HCT116 (cell line): Measurements from ENCODE around the gene WWOX. TPM values are rescaled to one million over a fixed set of nuclear protein-coding genes. Genes with fewer than 3 reads are reported as not detected.

Source experiments
- ATAC-seq: fragments of 200-7000 bp; cut with Tn5 transposase; 2 replicates; pipeline ENCODE4 v1.9.1; 2020; ENCODE audit warnings: mild to moderate bottlenecking, moderate library complexity
- BruUV-seq: library from RNA; stranded (reverse); fragments of 400-500 nt; replicated peaks from 2 replicates; lab custom pipeline; 2021; lab: Mats Ljungman, UMichigan
- CTCF ChIA-PET: fragments of 300-600 bp; sonication (Branson Sonifier 250); formaldehyde crosslinking; loops from one replicate; lab custom pipeline; 2021; ENCODE audit warnings: antibody characterized with exemption; lab: Charles Lee
- POLR2A ChIA-PET: fragments of 300-600, 350-600 bp; sonication (Branson Sonifier 250); formaldehyde crosslinking; loops from one replicate; lab custom pipeline; 2021; ENCODE audit warnings: antibody characterized with exemption; lab: Charles Lee
- RAD21 ChIA-PET, 2 experiments: fragments of 300-600 bp; sonication (Branson Sonifier 250); formaldehyde crosslinking; loops; one replicate each; lab custom pipeline; 2023; ENCODE audit warnings: low total read pairs in 2 of 2; ENCODE audit not compliant: uncharacterized antibody in 2 of 2, unreplicated experiment in 2 of 2, low non-redundant PET in 1 of 2; lab: Charles Lee
- DNase-seq: peaks from one replicate; pipeline ENCODE4 v3.0.0-alpha.2; 2010; ENCODE audit warnings: low read depth, low spot score
- H2AFZ ChIP-seq: fragments of 200-600 bp; shearing (Covaris generic), sonication (generic); 2 replicates; pipeline ENCODE4 v1.6.1; 2017; ENCODE audit warnings: low read depth, mixed run types, mixed read lengths, antibody characterized with exemption, low read length; ENCODE audit not compliant: poor library complexity, severe bottlenecking
- H3K27ac ChIP-seq: 2 replicates; pipeline ENCODE4 v1.5.1; 2012; ENCODE audit warnings: low read depth, low read length
- H3K27me3 ChIP-seq: fragments of 200-600 bp; sonication (generic); 2 replicates; pipeline ENCODE4 v1.6.1; 2016; ENCODE audit warnings: mixed run types, low read length, mixed read lengths; ENCODE audit not compliant: insufficient read depth
- H3K36me3 ChIP-seq, 2 experiments: fragments of 200-500 bp in 1 of 2; fragments of 200-600 bp in 1 of 2; sonication (Bioruptor generic) in 1 of 2; sonication (generic) in 1 of 2; 2 replicates each; pipeline versions ENCODE4 v1.5.1 to v1.6.1; 2014 to 2016; ENCODE audit warnings: low read length in 2 of 2, inconsistent platforms in 1 of 2, mixed read lengths in 1 of 2, mixed run types in 1 of 2; ENCODE audit not compliant: insufficient read depth in 2 of 2, control insufficient read depth in 1 of 2
- H3K4me1 ChIP-seq, 2 experiments: fragments of 200-600 bp in 1 of 2; sonication (generic) in 1 of 2; 2 replicates each; pipeline versions ENCODE4 v1.5.1 to v1.6.1; 2012 to 2017; ENCODE audit warnings: low read length in 2 of 2, inconsistent platforms in 1 of 2, mild to moderate bottlenecking in 1 of 2, mixed read lengths in 1 of 2, mixed run types in 1 of 2, moderate library complexity in 1 of 2; ENCODE audit not compliant: insufficient read depth in 2 of 2, control insufficient read depth in 1 of 2
- H3K4me2 ChIP-seq: fragments of 200-600 bp; sonication (generic); 2 replicates; pipeline ENCODE4 v1.6.1; 2017; ENCODE audit warnings: mixed run types, low read length, mixed read lengths
- H3K4me3 ChIP-seq, 2 experiments: fragments of 200-600 bp in 1 of 2; sonication (generic) in 1 of 2; replicated peaks in 1 of 2; 2 replicates each; pipeline ENCODE4 v1.5.1; 2011 to 2016; ENCODE audit warnings: low read length in 2 of 2, control low read depth in 1 of 2, low read depth in 1 of 2, mild to moderate bottlenecking in 1 of 2, mixed read lengths in 1 of 2, mixed run types in 1 of 2
- H3K79me2 ChIP-seq: fragments of 200-600 bp; sonication (generic); 2 replicates; pipeline ENCODE4 v1.6.1; 2017; ENCODE audit warnings: mild to moderate bottlenecking, mixed run types, low read length, moderate library complexity, mixed read lengths; ENCODE audit not compliant: insufficient read depth
- H3K9ac ChIP-seq: fragments of 200-600 bp; sonication (generic); 2 replicates; pipeline ENCODE4 v1.6.1; 2016; ENCODE audit warnings: low read length, mixed read lengths
- H3K9me2 ChIP-seq: fragments of 200-600 bp; sonication (generic), shearing (Covaris generic); 2 replicates; pipeline ENCODE4 v1.6.1; 2017; ENCODE audit warnings: mixed run types, mild to moderate bottlenecking, moderate library complexity; ENCODE audit not compliant: insufficient read depth
- H3K9me3 ChIP-seq, 2 experiments: fragments of 200-500 bp in 1 of 2; fragments of 200-600 bp in 1 of 2; sonication (Bioruptor generic) in 1 of 2; sonication (generic) in 1 of 2; 2 replicates each; pipeline ENCODE4 v1.6.1; 2014 to 2017; ENCODE audit warnings: low read length in 2 of 2, mixed read lengths in 2 of 2, inconsistent platforms in 1 of 2, low read depth in 1 of 2, mild to moderate bottlenecking in 1 of 2, mixed run types in 1 of 2, moderate library complexity in 1 of 2; ENCODE audit not compliant: control insufficient read depth in 1 of 2, insufficient read depth in 1 of 2
- H4K20me1 ChIP-seq: fragments of 200-600 bp; sonication (generic), shearing (Covaris generic); 2 replicates; pipeline ENCODE4 v1.6.1; 2017; ENCODE audit warnings: mixed run types, mild to moderate bottlenecking, moderate library complexity; ENCODE audit not compliant: insufficient read depth
- CBX3 ChIP-seq: IDR thresholded peaks from 2 replicates; pipeline ENCODE4 v1.6.1; 2012; ENCODE audit warnings: low read depth
- EGR1 ChIP-seq: IDR thresholded peaks from 2 replicates; pipeline ENCODE4 v1.6.1; 2012; ENCODE audit warnings: low read depth
- EZH2 ChIP-seq: fragments of 200-600 bp; sonication (generic); IDR thresholded peaks from 2 replicates; pipeline ENCODE4 v1.6.1; 2017; ENCODE audit warnings: antibody characterized with exemption, mixed run types
- FOSL1 ChIP-seq: IDR thresholded peaks from 2 replicates; pipeline ENCODE4 v1.6.1; 2012; ENCODE audit warnings: low read depth
- POLR2A ChIP-seq: IDR thresholded peaks from 2 replicates; pipeline ENCODE4 v1.7.0; 2011; ENCODE audit warnings: borderline replicate concordance; ENCODE audit not compliant: insufficient read depth, insufficient read length; ENCODE audit errors: extremely low read depth
- RAD21 ChIP-seq: IDR thresholded peaks from 2 replicates; pipeline ENCODE4 v1.6.1; 2012; ENCODE audit warnings: low read depth, mild to moderate bottlenecking
- SIN3A ChIP-seq: IDR thresholded peaks from 2 replicates; pipeline ENCODE4 v1.6.1; 2012; ENCODE audit warnings: low read depth
- SP1 ChIP-seq: IDR thresholded peaks from 2 replicates; pipeline ENCODE4 v1.6.1; 2012; ENCODE audit warnings: low read depth
- SRF ChIP-seq: IDR thresholded peaks from 2 replicates; pipeline ENCODE4 v1.6.1; 2012; ENCODE audit warnings: low read depth
- TCF7L2 ChIP-seq: IDR thresholded peaks from 2 replicates; pipeline ENCODE4 v1.7.0; 2011; ENCODE audit warnings: borderline replicate concordance, inconsistent platforms; ENCODE audit not compliant: insufficient read depth, insufficient read length; ENCODE audit errors: extremely low read depth
- YY1 ChIP-seq: IDR thresholded peaks from 2 replicates; pipeline ENCODE4 v1.6.1; 2011; ENCODE audit warnings: low read length, low read depth, moderate library complexity, mild to moderate bottlenecking; ENCODE audit not compliant: insufficient replicate concordance; ENCODE audit errors: extremely low read depth
- ZFX ChIP-seq: fragments of 450-650 bp; IDR thresholded peaks from 2 replicates; pipeline ENCODE4 v1.6.1; 2017
- ZNF274 ChIP-seq: fragments of 200-500 bp; sonication (Bioruptor generic); IDR thresholded peaks from 2 replicates; pipeline ENCODE4 v1.6.1; 2014; ENCODE audit warnings: mild to moderate bottlenecking, low read depth, low read length, inconsistent platforms
- intact Hi-C: fragments of 100-400 bp; cut with micrococcal nuclease; formaldehyde crosslinking; loops from 2 replicates; pipeline ENCODE4 v1.10.0; 2022
- total RNA-seq: library from RNA; stranded (reverse); gene quantifications from one replicate; pipeline ENCODE4 v1.2.1, GENCODE V29; 2021; ENCODE audit not compliant: unreplicated experiment
- TF ChIP-seq, protein P1 (sequence below): IDR thresholded peaks from 2 replicates; pipeline ENCODE4 v1.6.1; 2012; ENCODE audit warnings: low read depth
- TF ChIP-seq, protein P2 (sequence below), 3 experiments: fragments of 200-600 bp in 1 of 3; sonication (generic) in 1 of 3; IDR thresholded peaks in 2 of 3; conservative IDR thresholded peaks in 1 of 3; 2 replicates each; pipeline ENCODE4 v1.5.1; 2012 to 2017; ENCODE audit warnings: low read depth in 2 of 3, low read length in 2 of 3, antibody characterized with exemption in 1 of 3, borderline replicate concordance in 1 of 3, control low read depth in 1 of 3, mild to moderate bottlenecking in 1 of 3, mixed read lengths in 1 of 3, mixed run types in 1 of 3, moderate library complexity in 1 of 3; ENCODE audit not compliant: insufficient read depth in 1 of 3
- TF ChIP-seq, protein P3 (sequence below): IDR thresholded peaks from 2 replicates; pipeline ENCODE4 v1.6.1; 2011; ENCODE audit warnings: mild to moderate bottlenecking, low read length, moderate library complexity; ENCODE audit not compliant: insufficient replicate concordance; ENCODE audit errors: extremely low read depth
- TF ChIP-seq, protein P4 (sequence below): IDR thresholded peaks from 2 replicates; pipeline ENCODE4 v1.6.1; 2012

Gene WWOX
- total RNA-seq, 1 experiment from 2014 or later = 13.7 TPM

DNA sequence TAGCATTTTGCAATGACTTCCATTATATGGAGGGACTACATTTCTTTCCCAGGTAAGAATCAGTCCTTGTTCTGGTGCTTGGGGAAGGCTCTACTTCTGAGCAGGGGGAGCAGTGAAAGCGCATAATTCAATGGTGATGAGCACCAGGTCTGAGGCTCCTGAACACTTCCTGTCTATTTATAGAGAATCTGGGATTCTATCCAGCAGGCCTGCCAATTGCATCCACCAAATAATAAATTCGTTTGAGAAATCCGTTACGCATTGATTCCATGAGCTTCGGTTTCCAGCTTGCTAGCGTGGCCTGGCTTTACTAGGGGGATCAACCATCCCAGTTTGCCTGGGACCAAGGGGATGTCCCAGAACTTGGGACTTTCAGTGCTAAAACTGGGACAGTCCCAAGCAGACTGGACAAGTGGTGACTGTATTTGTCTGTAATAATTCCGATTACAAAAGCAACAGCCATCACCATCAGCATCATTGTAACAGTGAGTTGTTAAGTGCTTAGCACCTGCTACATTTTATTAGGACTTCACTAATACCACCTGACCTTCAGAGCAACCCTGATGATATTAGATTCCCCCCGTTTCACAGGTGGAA, 1151.1 kb downstream of the WWOX start:
- RAD21 ChIA-PET = no interaction called here
- Histone ChIP-seq H3K27ac (no peak overlapping the region), H3K36me3 (no peaks in the 10 kb centered on the region), H2AFZ (no peak overlapping the region), H3K27me3 (no peaks in the 10 kb centered on the region), H3K9me2 (no peaks in the 10 kb centered on the region), H3K4me2 (no peak overlapping the region), H4K20me1 (no peaks in the 10 kb centered on the region), H3K79me2 (no peaks in the 10 kb centered on the region), H3K4me3 (no peak overlapping the region), H3K9me3 (peaks cover 7 to 16% of the 10 kb centered on the region in 2 experiments; a peak in 2 of 4 replicates), H3K4me1 (no peaks in the 10 kb centered on the region), H3K9ac (no peak overlapping the region)
- TF ChIP-seq FOSL1 = no peak
- no peak for TF ChIP-seq SRF
- no peak for TF ChIP-seq SIN3A
- no peak for TF ChIP-seq YY1
- no peak for TF ChIP-seq TCF7L2
- no peak for TF ChIP-seq SP1
- no peak for TF ChIP-seq RAD21
- TF ChIP-seq EGR1 = no peak
- TF ChIP-seq, protein P1, sequence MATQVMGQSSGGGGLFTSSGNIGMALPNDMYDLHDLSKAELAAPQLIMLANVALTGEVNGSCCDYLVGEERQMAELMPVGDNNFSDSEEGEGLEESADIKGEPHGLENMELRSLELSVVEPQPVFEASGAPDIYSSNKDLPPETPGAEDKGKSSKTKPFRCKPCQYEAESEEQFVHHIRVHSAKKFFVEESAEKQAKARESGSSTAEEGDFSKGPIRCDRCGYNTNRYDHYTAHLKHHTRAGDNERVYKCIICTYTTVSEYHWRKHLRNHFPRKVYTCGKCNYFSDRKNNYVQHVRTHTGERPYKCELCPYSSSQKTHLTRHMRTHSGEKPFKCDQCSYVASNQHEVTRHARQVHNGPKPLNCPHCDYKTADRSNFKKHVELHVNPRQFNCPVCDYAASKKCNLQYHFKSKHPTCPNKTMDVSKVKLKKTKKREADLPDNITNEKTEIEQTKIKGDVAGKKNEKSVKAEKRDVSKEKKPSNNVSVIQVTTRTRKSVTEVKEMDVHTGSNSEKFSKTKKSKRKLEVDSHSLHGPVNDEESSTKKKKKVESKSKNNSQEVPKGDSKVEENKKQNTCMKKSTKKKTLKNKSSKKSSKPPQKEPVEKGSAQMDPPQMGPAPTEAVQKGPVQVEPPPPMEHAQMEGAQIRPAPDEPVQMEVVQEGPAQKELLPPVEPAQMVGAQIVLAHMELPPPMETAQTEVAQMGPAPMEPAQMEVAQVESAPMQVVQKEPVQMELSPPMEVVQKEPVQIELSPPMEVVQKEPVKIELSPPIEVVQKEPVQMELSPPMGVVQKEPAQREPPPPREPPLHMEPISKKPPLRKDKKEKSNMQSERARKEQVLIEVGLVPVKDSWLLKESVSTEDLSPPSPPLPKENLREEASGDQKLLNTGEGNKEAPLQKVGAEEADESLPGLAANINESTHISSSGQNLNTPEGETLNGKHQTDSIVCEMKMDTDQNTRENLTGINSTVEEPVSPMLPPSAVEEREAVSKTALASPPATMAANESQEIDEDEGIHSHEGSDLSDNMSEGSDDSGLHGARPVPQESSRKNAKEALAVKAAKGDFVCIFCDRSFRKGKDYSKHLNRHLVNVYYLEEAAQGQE = no peak
- no peak for TF ChIP-seq ZFX
- TF ChIP-seq, protein P2, sequence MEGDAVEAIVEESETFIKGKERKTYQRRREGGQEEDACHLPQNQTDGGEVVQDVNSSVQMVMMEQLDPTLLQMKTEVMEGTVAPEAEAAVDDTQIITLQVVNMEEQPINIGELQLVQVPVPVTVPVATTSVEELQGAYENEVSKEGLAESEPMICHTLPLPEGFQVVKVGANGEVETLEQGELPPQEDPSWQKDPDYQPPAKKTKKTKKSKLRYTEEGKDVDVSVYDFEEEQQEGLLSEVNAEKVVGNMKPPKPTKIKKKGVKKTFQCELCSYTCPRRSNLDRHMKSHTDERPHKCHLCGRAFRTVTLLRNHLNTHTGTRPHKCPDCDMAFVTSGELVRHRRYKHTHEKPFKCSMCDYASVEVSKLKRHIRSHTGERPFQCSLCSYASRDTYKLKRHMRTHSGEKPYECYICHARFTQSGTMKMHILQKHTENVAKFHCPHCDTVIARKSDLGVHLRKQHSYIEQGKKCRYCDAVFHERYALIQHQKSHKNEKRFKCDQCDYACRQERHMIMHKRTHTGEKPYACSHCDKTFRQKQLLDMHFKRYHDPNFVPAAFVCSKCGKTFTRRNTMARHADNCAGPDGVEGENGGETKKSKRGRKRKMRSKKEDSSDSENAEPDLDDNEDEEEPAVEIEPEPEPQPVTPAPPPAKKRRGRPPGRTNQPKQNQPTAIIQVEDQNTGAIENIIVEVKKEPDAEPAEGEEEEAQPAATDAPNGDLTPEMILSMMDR (IDR thresholded peaks at IDR 0.05 in 2 of 3, conservative IDR thresholded peaks at IDR 0.05 in 1 of 3; ENCODE audit: borderline replicate concordance in 1 of 3, insufficient read depth in 1 of 3, low read depth in 2 of 3, low read length in 2 of 3) = no peak
- TF ChIP-seq EZH2 = no peak
- TF ChIP-seq POLR2A = no peak
- no peak for TF ChIP-seq CBX3
- TF ChIP-seq, protein P3, sequence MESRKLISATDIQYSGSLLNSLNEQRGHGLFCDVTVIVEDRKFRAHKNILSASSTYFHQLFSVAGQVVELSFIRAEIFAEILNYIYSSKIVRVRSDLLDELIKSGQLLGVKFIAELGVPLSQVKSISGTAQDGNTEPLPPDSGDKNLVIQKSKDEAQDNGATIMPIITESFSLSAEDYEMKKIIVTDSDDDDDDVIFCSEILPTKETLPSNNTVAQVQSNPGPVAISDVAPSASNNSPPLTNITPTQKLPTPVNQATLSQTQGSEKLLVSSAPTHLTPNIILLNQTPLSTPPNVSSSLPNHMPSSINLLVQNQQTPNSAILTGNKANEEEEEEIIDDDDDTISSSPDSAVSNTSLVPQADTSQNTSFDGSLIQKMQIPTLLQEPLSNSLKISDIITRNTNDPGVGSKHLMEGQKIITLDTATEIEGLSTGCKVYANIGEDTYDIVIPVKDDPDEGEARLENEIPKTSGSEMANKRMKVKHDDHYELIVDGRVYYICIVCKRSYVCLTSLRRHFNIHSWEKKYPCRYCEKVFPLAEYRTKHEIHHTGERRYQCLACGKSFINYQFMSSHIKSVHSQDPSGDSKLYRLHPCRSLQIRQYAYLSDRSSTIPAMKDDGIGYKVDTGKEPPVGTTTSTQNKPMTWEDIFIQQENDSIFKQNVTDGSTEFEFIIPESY = no peak
- TF ChIP-seq, protein P4, sequence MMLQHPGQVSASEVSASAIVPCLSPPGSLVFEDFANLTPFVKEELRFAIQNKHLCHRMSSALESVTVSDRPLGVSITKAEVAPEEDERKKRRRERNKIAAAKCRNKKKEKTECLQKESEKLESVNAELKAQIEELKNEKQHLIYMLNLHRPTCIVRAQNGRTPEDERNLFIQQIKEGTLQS = no peak
- no peak for TF ChIP-seq ZNF274
- BruUV-seq = no TSS peak
- no peak for DNase-seq
- no peak for ATAC-seq
- intact Hi-C loops = no loop called here
- CTCF ChIA-PET = no interaction called here
- POLR2A ChIA-PET = no interaction called here
